Measurements from ENCODE around the gene FRK.

The FRK gene

DNA sequence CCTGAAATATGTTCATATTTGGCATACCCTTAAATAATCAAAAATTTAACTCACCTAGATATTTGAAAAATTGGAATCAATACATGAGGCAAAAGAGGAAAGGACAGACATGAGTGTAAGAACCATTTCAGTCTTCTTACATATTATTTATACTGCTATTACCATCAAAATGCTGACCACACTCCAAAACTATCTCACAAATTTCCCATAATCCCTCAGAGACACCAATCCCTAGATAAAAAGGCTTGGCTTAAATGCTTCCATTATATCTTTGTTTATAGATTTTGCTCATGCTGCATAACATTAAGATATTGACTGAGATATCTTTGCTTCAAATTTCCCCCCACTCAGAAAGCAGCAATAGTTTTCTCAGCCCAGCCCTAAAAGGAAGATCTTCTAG lies 28.3 kb upstream of the FRK start:
- no peak overlapping the region for H3K4me3 Mint-ChIP-seq
- H3K36me3 Mint-ChIP-seq (ENCODE audit: low read depth): no peaks in the 10 kb centered on the region
- no peaks in the 10 kb centered on the region for H3K9me3 Mint-ChIP-seq
- peaks cover 3% of the 10 kb centered on the region for H3K27me3 Mint-ChIP-seq (ENCODE audit: low read depth)
- no peaks in the 10 kb centered on the region for H3K4me1 Mint-ChIP-seq (ENCODE audit: low read depth)
- no peak overlapping the region for H3K27ac Mint-ChIP-seq

GRCh38 chr6:116087437-116088027 lies 26.8 kb upstream of the FRK start:
- H3K36me3 Mint-ChIP-seq (ENCODE audit: low read depth): no peaks in the 10 kb centered on the region
- no peak overlapping the region for H3K4me3 Mint-ChIP-seq
- no peaks in the 10 kb centered on the region for H3K4me1 Mint-ChIP-seq (ENCODE audit: low read depth)
- H3K27ac Mint-ChIP-seq: no peak overlapping the region
- H3K27me3 Mint-ChIP-seq (ENCODE audit: low read depth): peaks cover 10% of the 10 kb centered on the region
- H3K9me3 Mint-ChIP-seq: no peaks in the 10 kb centered on the region

GRCh38 chr6:116084284-116084683 lies 23.6 kb upstream of the FRK start:
- Mint-ChIP-seq H3K9me3 (no peaks in the 10 kb centered on the region), H3K36me3 (ENCODE audit: low read depth) (no peaks in the 10 kb centered on the region), H3K27me3 (ENCODE audit: low read depth) (peaks cover 14% of the 10 kb centered on the region), H3K27ac (no peak overlapping the region), H3K4me1 (ENCODE audit: low read depth) (no peaks in the 10 kb centered on the region), H3K4me3 (no peak overlapping the region)

DNA sequence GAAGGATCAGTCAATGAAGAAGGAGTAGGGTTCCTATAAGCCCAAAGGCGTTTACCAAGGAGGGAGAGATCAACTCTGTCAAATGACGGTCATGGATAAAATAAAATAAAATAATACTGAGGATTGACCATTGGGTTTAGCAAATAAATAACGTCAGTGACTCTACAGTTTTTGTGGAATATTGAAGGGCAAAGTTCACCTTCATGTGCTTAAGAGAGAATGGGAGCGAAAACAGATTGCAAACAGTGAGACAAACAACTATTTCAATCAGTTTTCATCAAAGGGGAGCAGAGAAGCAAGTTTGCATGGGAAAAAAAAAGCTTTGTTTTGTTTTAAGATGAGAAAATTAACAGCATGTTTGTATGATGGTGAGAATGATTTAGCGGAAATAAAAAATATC lies 22.4 kb upstream of the FRK start:
- H3K4me1 Mint-ChIP-seq (ENCODE audit: low read depth): no peaks in the 10 kb centered on the region
- H3K27me3 Mint-ChIP-seq (ENCODE audit: low read depth): peaks cover 14% of the 10 kb centered on the region
- H3K9me3 Mint-ChIP-seq: no peaks in the 10 kb centered on the region
- H3K36me3 Mint-ChIP-seq (ENCODE audit: low read depth): no peaks in the 10 kb centered on the region
- H3K4me3 Mint-ChIP-seq: no peak overlapping the region
- no peak overlapping the region for H3K27ac Mint-ChIP-seq

DNA sequence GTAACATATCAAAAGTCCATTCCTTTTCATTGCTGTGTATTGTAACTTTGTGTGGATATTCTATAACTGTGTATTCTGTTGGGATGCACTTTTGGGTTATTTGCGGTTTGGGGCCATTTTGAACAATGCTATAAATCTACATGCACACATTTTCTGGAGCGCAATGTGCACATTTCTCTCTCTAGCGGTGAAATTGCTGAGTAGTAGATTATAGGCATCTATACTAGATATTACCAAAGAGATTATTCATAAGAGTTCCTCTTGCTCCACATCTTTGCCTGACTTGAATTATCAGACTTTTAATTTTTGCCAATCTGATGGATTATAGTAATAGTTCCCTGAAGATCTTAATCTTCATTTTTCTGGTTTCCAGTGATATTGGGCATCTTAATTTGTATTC lies 18.3 kb upstream of the FRK start:
- no peaks in the 10 kb centered on the region for H3K4me1 Mint-ChIP-seq (ENCODE audit: low read depth)
- H3K36me3 Mint-ChIP-seq (ENCODE audit: low read depth): no peaks in the 10 kb centered on the region
- no peak overlapping the region for H3K27ac Mint-ChIP-seq

DNA sequence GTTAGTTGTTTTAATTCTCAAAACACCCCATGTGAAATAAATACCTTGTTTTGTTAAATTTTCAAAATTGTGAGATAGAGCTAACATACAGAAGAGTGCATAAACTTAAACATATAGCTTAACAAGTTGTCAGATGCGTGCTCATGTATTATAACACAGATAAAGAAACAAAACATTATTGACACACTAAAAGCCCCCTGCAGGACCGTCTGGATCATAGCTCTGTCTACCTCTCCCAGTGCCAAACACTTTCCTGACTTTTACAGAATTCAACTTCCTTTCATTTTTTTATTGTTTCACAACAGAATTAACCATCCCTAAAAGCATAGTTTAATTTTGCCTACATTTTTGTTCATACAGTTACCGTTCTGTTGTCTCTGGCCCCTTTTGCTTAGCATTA lies 17.8 kb upstream of the FRK start:
- peaks cover 11% of the 10 kb centered on the region for H3K27me3 Mint-ChIP-seq (ENCODE audit: low read depth)
- no peaks in the 10 kb centered on the region for H3K9me3 Mint-ChIP-seq
- no peak overlapping the region for H3K4me3 Mint-ChIP-seq
- no peak overlapping the region for H3K27ac Mint-ChIP-seq
- no peaks in the 10 kb centered on the region for H3K4me1 Mint-ChIP-seq (ENCODE audit: low read depth)
- no peaks in the 10 kb centered on the region for H3K36me3 Mint-ChIP-seq (ENCODE audit: low read depth)

More for the DNA sequence above, 18.3 kb upstream of the FRK start:
- Mint-ChIP-seq H3K27me3 (ENCODE audit: low read depth) (peaks cover 11% of the 10 kb centered on the region), H3K4me3 (no peak overlapping the region), H3K9me3 (no peaks in the 10 kb centered on the region)

GRCh38 chr6:116074732-116075390 lies 14.2 kb upstream of the FRK start:
- Mint-ChIP-seq H3K4me3 (no peak overlapping the region), H3K27me3 (ENCODE audit: low read depth) (no peaks in the 10 kb centered on the region), H3K9me3 (no peaks in the 10 kb centered on the region), H3K36me3 (ENCODE audit: low read depth) (no peaks in the 10 kb centered on the region), H3K27ac (no peak overlapping the region), H3K4me1 (ENCODE audit: low read depth) (no peaks in the 10 kb centered on the region)

DNA sequence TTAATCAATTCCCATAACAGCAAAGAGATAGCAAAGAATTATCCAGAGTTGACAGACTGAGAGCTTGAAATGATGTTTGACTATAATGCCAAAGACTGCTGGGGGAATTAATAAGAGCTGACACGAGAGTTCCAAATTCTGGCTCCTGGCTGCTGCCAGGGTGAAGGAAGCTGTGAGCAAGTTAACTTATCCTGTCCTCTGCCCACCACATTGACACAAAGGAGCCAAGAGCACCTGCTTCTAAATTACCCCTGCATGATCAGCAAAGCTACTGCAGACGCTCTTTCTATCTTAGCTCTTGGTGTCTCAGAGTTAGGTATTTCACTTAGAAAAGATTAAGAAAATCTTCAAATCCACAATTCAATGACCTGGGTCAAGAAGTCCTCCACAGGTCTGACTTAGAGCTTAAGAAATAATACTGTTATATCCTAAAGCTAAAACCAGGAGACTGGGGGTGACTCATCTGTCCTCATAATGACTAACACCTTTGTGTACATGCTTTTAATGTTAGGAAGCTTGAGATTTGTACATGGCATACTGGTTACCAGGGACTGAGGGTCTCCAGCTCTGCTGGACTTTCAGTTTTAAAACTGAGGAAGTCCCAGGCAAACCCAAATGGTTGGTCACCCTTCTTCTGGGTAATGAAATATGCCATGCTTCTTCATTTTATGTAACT lies 13.2 kb upstream of the FRK start:
- H3K9me3 Mint-ChIP-seq: no peaks in the 10 kb centered on the region
- no peaks in the 10 kb centered on the region for H3K36me3 Mint-ChIP-seq (ENCODE audit: low read depth)

DNA sequence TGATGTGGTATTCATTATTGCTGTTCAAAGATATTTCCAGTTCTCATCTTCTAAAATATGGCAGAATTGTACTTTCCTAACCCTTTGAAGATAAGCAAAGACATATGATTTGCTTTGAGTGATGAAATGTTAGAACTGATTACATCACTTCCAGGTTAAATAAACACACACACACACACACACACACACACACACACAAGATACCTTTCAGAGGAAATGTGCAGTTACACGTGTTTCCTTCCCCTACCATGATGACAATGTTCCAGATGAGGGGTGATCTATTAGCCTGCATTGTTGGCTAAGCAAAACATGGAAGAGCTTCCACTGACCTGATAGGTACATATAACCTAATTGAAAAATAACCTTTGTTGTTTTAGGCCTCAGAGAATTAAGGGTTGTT lies 11.7 kb upstream of the FRK start:
- no peak overlapping the region for H3K27ac Mint-ChIP-seq
- H3K4me3 Mint-ChIP-seq: no peak overlapping the region
- no peaks in the 10 kb centered on the region for H3K9me3 Mint-ChIP-seq
- H3K4me1 Mint-ChIP-seq (ENCODE audit: low read depth): no peaks in the 10 kb centered on the region
- no peaks in the 10 kb centered on the region for H3K36me3 Mint-ChIP-seq (ENCODE audit: low read depth)
- no peaks in the 10 kb centered on the region for H3K27me3 Mint-ChIP-seq (ENCODE audit: low read depth)

More for the DNA sequence above, 13.2 kb upstream of the FRK start:
- Mint-ChIP-seq H3K4me3 (no peak overlapping the region), H3K27me3 (ENCODE audit: low read depth) (no peaks in the 10 kb centered on the region), H3K4me1 (ENCODE audit: low read depth) (no peaks in the 10 kb centered on the region), H3K27ac (no peak overlapping the region)

DNA sequence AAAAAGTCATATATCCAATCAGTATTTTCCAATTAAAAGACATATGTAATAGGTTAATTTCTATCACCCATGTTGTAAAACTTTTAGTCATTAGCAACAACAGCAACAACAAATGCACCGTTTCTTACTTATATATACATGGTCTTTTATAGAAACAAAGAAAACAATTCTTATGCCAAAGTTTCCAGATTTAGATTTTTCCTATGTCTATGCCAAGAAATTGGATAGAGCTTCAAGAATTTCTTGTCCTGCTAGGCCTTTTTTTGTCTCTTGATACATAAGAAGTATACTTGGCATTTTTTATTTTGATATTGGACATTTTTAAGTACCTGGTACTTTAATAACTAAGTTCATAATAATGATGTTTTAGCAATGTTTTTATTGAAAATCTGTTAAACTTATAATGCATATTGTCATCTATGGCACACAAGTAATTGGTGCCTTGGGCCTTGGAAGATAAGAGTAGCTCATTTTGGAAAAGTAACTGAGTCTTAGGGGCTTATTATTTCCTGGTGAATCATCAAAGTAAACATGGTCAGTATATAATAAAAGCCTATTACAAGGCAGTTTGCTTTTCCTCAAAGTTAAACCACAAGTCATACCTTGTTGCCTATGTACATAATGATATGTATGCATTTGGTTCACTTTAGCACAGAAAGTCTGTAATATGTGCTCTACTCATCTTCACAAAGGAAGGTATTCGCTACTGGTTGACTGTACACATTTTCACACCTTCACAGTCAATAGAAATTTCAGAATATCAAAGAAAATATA lies 10.1 kb upstream of the FRK start:
- no peak overlapping the region for H3K27ac Mint-ChIP-seq
- no peaks in the 10 kb centered on the region for H3K4me1 Mint-ChIP-seq (ENCODE audit: low read depth)
- H3K27me3 Mint-ChIP-seq (ENCODE audit: low read depth): no peaks in the 10 kb centered on the region
- H3K36me3 Mint-ChIP-seq (ENCODE audit: low read depth): no peaks in the 10 kb centered on the region
- H3K4me3 Mint-ChIP-seq: no peak overlapping the region
- no peaks in the 10 kb centered on the region for H3K9me3 Mint-ChIP-seq

GRCh38 chr6:116070101-116070500 lies 9.4 kb upstream of the FRK start:
- no peaks in the 10 kb centered on the region for H3K27me3 Mint-ChIP-seq (ENCODE audit: low read depth)
- H3K4me1 Mint-ChIP-seq (ENCODE audit: low read depth): no peaks in the 10 kb centered on the region
- H3K27ac Mint-ChIP-seq: no peak overlapping the region
- no peak overlapping the region for H3K4me3 Mint-ChIP-seq
- no peaks in the 10 kb centered on the region for H3K9me3 Mint-ChIP-seq
- no peaks in the 10 kb centered on the region for H3K36me3 Mint-ChIP-seq (ENCODE audit: low read depth)

GRCh38 chr6:116066789-116067188 lies 6.1 kb upstream of the FRK start:
- no peaks in the 10 kb centered on the region for H3K27me3 Mint-ChIP-seq (ENCODE audit: low read depth)
- H3K4me3 Mint-ChIP-seq: no peak overlapping the region
- H3K4me1 Mint-ChIP-seq (ENCODE audit: low read depth): no peaks in the 10 kb centered on the region
- no peak overlapping the region for H3K27ac Mint-ChIP-seq
- no peaks in the 10 kb centered on the region for H3K9me3 Mint-ChIP-seq
- no peaks in the 10 kb centered on the region for H3K36me3 Mint-ChIP-seq (ENCODE audit: low read depth)

- H3K9me3 Mint-ChIP-seq: no peaks in the 10 kb centered on the region
- no peaks in the 10 kb centered on the region for H3K4me1 Mint-ChIP-seq (ENCODE audit: low read depth)
- H3K27me3 Mint-ChIP-seq (ENCODE audit: low read depth): no peaks in the 10 kb centered on the region
- H3K4me3 Mint-ChIP-seq: no peak overlapping the region
- no peak overlapping the region for H3K27ac Mint-ChIP-seq
- H3K36me3 Mint-ChIP-seq (ENCODE audit: low read depth): no peaks in the 10 kb centered on the region
Measured at GRCh38 chr6:116064666-116065065, 4.0 kb upstream of the FRK start.

DNA sequence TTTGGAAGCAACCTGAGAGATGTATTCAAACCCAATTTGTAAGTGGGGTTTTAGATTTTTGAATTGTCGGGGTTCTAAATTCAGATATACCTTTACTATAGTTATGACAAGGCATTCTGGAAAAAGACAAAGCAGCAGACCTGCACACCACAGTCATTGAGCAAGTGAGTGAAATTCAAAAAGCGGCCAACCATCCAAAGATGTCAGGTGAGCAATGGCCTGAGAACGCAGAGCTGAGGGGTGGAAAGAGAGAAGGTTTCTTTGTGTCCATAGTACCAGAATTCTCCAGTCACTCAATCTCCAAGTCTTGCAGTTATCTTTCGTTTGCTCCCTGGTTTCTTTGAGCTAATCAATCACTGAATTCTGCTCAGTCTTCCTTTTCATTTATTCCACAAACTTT lies 1.8 kb upstream of the FRK start:
- no peaks in the 10 kb centered on the region for H3K36me3 Mint-ChIP-seq (ENCODE audit: low read depth)
- no peak overlapping the region for H3K27ac Mint-ChIP-seq
- no peaks in the 10 kb centered on the region for H3K9me3 Mint-ChIP-seq
- no peaks in the 10 kb centered on the region for H3K4me1 Mint-ChIP-seq (ENCODE audit: low read depth)
- no peaks in the 10 kb centered on the region for H3K27me3 Mint-ChIP-seq (ENCODE audit: low read depth)
- no peak overlapping the region for H3K4me3 Mint-ChIP-seq
